K562 (cell line): ENCODE data around the gene BMP2K.

Experiments
- ELK1 ChIP-seq: sonication (generic); formaldehyde crosslinking; IDR thresholded peaks from 2 replicates; pipeline ENCODE4 v1.8.1; 2022; ENCODE audit warnings: missing genetic modification reagents
- ERF ChIP-seq: fragments of 450-650 bp; formaldehyde crosslinking; IDR thresholded peaks from 2 replicates; pipeline ENCODE4 v1.4.0; 2020; ENCODE audit warnings: mild to moderate bottlenecking, mixed read lengths
- TAF1 ChIP-seq: IDR thresholded peaks from 2 replicates; pipeline ENCODE4 v1.6.1; 2011; ENCODE audit warnings: mild to moderate bottlenecking, low read length, moderate library complexity; ENCODE audit not compliant: insufficient read depth, control insufficient read depth, severe bottlenecking; ENCODE audit errors: extremely low read depth
- ZFP91 ChIP-seq: sonication (generic); formaldehyde crosslinking; IDR thresholded peaks from 2 replicates; pipeline ENCODE4 v1.8.0; 2022; ENCODE audit warnings: mild to moderate bottlenecking, missing genetic modification reagents
- ZNF436 ChIP-seq: fragments of 250-450, 450-650 bp; sonication (Bioruptor Pico); formaldehyde crosslinking; IDR thresholded peaks from 2 replicates; pipeline ENCODE4 v1.7.0; 2020; ENCODE audit warnings: mild to moderate bottlenecking

- no peak for TF ChIP-seq ELK1 (CRISPR knock-in tag)
- TF ChIP-seq ERF (CRISPR knock-in tag), result no peak
- TF ChIP-seq ZNF436 (CRISPR knock-in tag), result no peak
- no peak for TF ChIP-seq TAF1
- no peak for TF ChIP-seq ZFP91 (CRISPR knock-in tag)
These were observed 162.3 kb downstream of the BMP2K start for GRCh38 chr4:78938474-78938867.
